Caco-2 (cell line): ENCODE results near the gene LIMS1. TPM values are rescaled to one million over a fixed set of nuclear protein-coding genes. Genes with fewer than 3 reads are reported as not detected.

Experiments used
- BruUV-seq: library from RNA; stranded (reverse); fragments of 400-500 nt; replicated peaks from 2 replicates; lab custom pipeline; 2021; lab: Mats Ljungman, UMichigan
- CTCF ChIA-PET: fragments of 300-600 bp; sonication (Branson Sonifier 250); formaldehyde crosslinking; loops from one replicate; lab custom pipeline; 2022; ENCODE audit warnings: antibody characterized with exemption; lab: Charles Lee
- POLR2A ChIA-PET: fragments of 300-600 bp; sonication (Branson Sonifier 250); formaldehyde crosslinking; loops from one replicate; lab custom pipeline; 2022; ENCODE audit warnings: antibody characterized with exemption; lab: Charles Lee
- DNase-seq, 2 experiments: peaks; one replicate each; pipeline versions ENCODE4 v3.0.0 to v3.0.0-alpha.2; 2020 to 2022
- H3K27me3 ChIP-seq: replicated peaks from 2 replicates; pipeline ENCODE4 v1.6.0; 2011; ENCODE audit warnings: low read length; ENCODE audit not compliant: control insufficient read depth, insufficient read depth
- H3K36me3 ChIP-seq: 2 replicates; pipeline ENCODE4 v1.5.1; 2011; ENCODE audit warnings: low read length; ENCODE audit not compliant: control insufficient read depth, insufficient read depth
- H3K4me1 ChIP-seq: fragments of 250-450 bp; sonication (Bioruptor Pico); 2 replicates; pipeline ENCODE4 v1.5.1; 2020; ENCODE audit warnings: mild to moderate bottlenecking
- H3K4me3 ChIP-seq: 2 replicates; pipeline ENCODE4 v1.5.1; 2011; ENCODE audit warnings: low read depth, mild to moderate bottlenecking, control low read depth, low read length
- H3K9me3 ChIP-seq: fragments of 250-450 bp; sonication (Bioruptor Pico); 2 replicates; pipeline ENCODE4 v1.5.1; 2020; ENCODE audit warnings: mild to moderate bottlenecking, moderate library complexity
- H3K27ac Mint-ChIP-seq: one replicate; pipeline ENCODE4 v1.8.0; 2022; ENCODE audit warnings: mixed read lengths; ENCODE audit not compliant: unreplicated experiment
- H3K27me3 Mint-ChIP-seq: one replicate; pipeline ENCODE4 v1.8.0; 2022; ENCODE audit warnings: mixed read lengths; ENCODE audit not compliant: insufficient read depth, unreplicated experiment
- H3K36me3 Mint-ChIP-seq: one replicate; pipeline ENCODE4 v1.8.0; 2022; ENCODE audit warnings: mild to moderate bottlenecking, mixed read lengths; ENCODE audit not compliant: insufficient read depth, unreplicated experiment
- H3K4me1 Mint-ChIP-seq: one replicate; pipeline ENCODE4 v1.8.0; 2022; ENCODE audit warnings: low read depth, mixed read lengths; ENCODE audit not compliant: unreplicated experiment
- H3K4me3 Mint-ChIP-seq: one replicate; pipeline ENCODE4 v1.8.0; 2022; ENCODE audit warnings: mild to moderate bottlenecking, moderate library complexity, mixed read lengths; ENCODE audit not compliant: unreplicated experiment
- H3K9me3 Mint-ChIP-seq: one replicate; pipeline ENCODE4 v1.8.0; 2022; ENCODE audit warnings: mixed read lengths; ENCODE audit not compliant: unreplicated experiment
- CTCF ChIP-seq, 2 experiments: fragments of 200-600 bp in 1 of 2; IDR thresholded peaks; 1 replicate in 1 of 2; 2 replicates in 1 of 2; pipeline versions ENCODE4 v1.5.1 to v1.8.0; 2011 to 2022; ENCODE audit warnings: antibody characterized with exemption in 1 of 2, control low read depth in 1 of 2, inconsistent platforms in 1 of 2, low read depth in 1 of 2, low read length in 1 of 2, mild to moderate bottlenecking in 1 of 2, moderate library complexity in 1 of 2; ENCODE audit not compliant: insufficient read depth in 1 of 2, severe bottlenecking in 1 of 2, unreplicated experiment in 1 of 2
- intact Hi-C: fragments of 100-400 bp; cut with micrococcal nuclease; formaldehyde crosslinking; loops from one replicate; pipeline ENCODE4 v1.10.0; 2022; ENCODE audit not compliant: unreplicated experiment
- total RNA-seq: library from RNA; stranded (reverse); gene quantifications from 2 replicates; pipeline ENCODE4 v1.2.3, GENCODE V29; 2022

The LIMS1 gene
- total RNA-seq, 1 experiment from 2014 or later: 75.2 TPM

- Mint-ChIP-seq H3K36me3 (no peaks in the 10 kb centered on the region), H3K27ac (no peak overlapping the region), H3K4me3 (no peak overlapping the region), H3K4me1 (peaks cover 24% of the 10 kb centered on the region), H3K9me3 (no peaks in the 10 kb centered on the region), H3K27me3 (no peaks in the 10 kb centered on the region)
- no peak for TF ChIP-seq CTCF (IDR thresholded peaks at IDR 0.05; ENCODE audit: insufficient read depth in 1 of 2, low read depth in 1 of 2, low read length in 1 of 2, severe bottlenecking in 1 of 2, unreplicated experiment in 1 of 2)
- intact Hi-C loops: no loop called here
- Histone ChIP-seq H3K4me3 (no peak overlapping the region), H3K4me1 (peaks cover 39% of the 10 kb centered on the region), H3K36me3 (no peaks in the 10 kb centered on the region), H3K9me3 (no peaks in the 10 kb centered on the region), H3K27me3 (no peaks in the 10 kb centered on the region)
- DNase-seq: no peak
- no TSS peak for BruUV-seq
- CTCF ChIA-PET: interaction anchor here (0.5 to 2.2 kb wide), 7 partner anchors 16 to 287 kb away, joined by 3 to 25 read pairs (median 7); partner anchors contain the start of gene LIMS1
- POLR2A ChIA-PET: no interaction called here
Measured at GRCh38 chr2:108637304-108637669, 103.0 kb downstream of the LIMS1 start.

- ChIA-PET POLR2A (no interaction called here), CTCF (no interaction called here)
- Mint-ChIP-seq H3K27me3 (no peaks in the 10 kb centered on the region), H3K36me3 (no peaks in the 10 kb centered on the region), H3K4me1 (peaks cover 4% of the 10 kb centered on the region), H3K4me3 (no peak overlapping the region), H3K9me3 (peaks cover 5% of the 10 kb centered on the region), H3K27ac (no peak overlapping the region)
- intact Hi-C loops: no loop called here
- Histone ChIP-seq H3K27me3 (no peaks in the 10 kb centered on the region), H3K4me3 (no peak overlapping the region), H3K9me3 (no peaks in the 10 kb centered on the region), H3K36me3 (no peaks in the 10 kb centered on the region), H3K4me1 (peaks cover 13% of the 10 kb centered on the region)
- TF ChIP-seq CTCF (IDR thresholded peaks at IDR 0.05; ENCODE audit: insufficient read depth in 1 of 2, low read depth in 1 of 2, low read length in 1 of 2, severe bottlenecking in 1 of 2, unreplicated experiment in 1 of 2): no peak
- no TSS peak for BruUV-seq
- no peak for DNase-seq
Measured at GRCh38 chr2:108640731-108641130, 106.5 kb downstream of the LIMS1 start.

DNA sequence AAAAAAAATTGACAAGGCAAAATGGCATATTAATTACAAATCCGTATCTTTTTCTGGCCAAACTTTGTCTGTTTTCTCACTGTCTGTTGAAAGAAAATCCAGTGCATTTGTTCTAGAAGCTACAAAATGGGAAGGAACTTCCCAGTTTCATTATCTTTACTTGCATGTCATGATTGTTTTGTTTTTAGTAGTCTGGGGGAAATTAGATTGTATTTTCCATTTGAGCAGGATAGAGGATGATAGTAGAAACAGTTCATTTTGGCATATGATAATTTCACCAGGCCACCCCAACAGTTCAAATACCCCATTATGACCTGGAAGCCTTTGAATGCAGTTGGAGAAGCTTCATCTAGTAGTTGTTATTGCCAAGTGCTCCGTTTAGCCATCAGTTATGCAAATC is 107.5 kb downstream of the LIMS1 start:
- H3K27me3 Mint-ChIP-seq: no peaks in the 10 kb centered on the region
- BruUV-seq: no TSS peak
- ChIA-PET CTCF (no interaction called here), POLR2A (no interaction called here)
- H3K4me1 Mint-ChIP-seq: no peaks in the 10 kb centered on the region
- no peak for DNase-seq
- Histone ChIP-seq H3K4me3 (no peak overlapping the region), H3K27me3 (no peaks in the 10 kb centered on the region), H3K9me3 (no peaks in the 10 kb centered on the region), H3K36me3 (no peaks in the 10 kb centered on the region), H3K4me1 (peaks cover 7% of the 10 kb centered on the region)
- H3K9me3 Mint-ChIP-seq: peaks cover 15% of the 10 kb centered on the region
- TF ChIP-seq CTCF (IDR thresholded peaks at IDR 0.05; ENCODE audit: insufficient read depth in 1 of 2, low read depth in 1 of 2, low read length in 1 of 2, severe bottlenecking in 1 of 2, unreplicated experiment in 1 of 2): no peak
- no peak overlapping the region for H3K27ac Mint-ChIP-seq
- H3K36me3 Mint-ChIP-seq: peaks cover 7% of the 10 kb centered on the region
- H3K4me3 Mint-ChIP-seq: no peak overlapping the region
- intact Hi-C loops: no loop called here
